GM19023 (cell line): ENCODE data around the gene LPCAT3.
"Not testable (repeated sequence)": the region's sequence is repeated elsewhere in the genome, so short reads cannot be mapped to it uniquely, and the experiment has no call there.

Source experiments
- ATAC-seq: cut with Tn5 transposase; IDR thresholded peaks from one replicate; pipeline ENCODE4 v1.9.1; 2021; ENCODE audit warnings: mild to moderate bottlenecking, moderate library complexity; ENCODE audit not compliant: unreplicated experiment

The LPCAT3 gene

GRCh38 chr12:7038591-7038990 is 20.3 kb upstream of the LPCAT3 start:
- ATAC-seq: no peak

GRCh38 chr12:7037411-7037810 is 19.1 kb upstream of the LPCAT3 start:
- not testable (repeated sequence) for ATAC-seq

GRCh38 chr12:7035463-7035862 is 17.2 kb upstream of the LPCAT3 start:
- ATAC-seq: no peak

- ATAC-seq: no peak
Measured at GRCh38 chr12:7034464-7034863, 16.2 kb upstream of the LPCAT3 start.

- ATAC-seq: no peak
Measured at GRCh38 chr12:7032990-7033389, 14.7 kb upstream of the LPCAT3 start.

GRCh38 chr12:7031306-7031705 is 13.0 kb upstream of the LPCAT3 start:
- no peak for ATAC-seq

- no peak for ATAC-seq
Measured at GRCh38 chr12:7026854-7027253, 8.6 kb upstream of the LPCAT3 start.

GRCh38 chr12:7023114-7023513 is 4.8 kb upstream of the LPCAT3 start:
- no peak for ATAC-seq

- ATAC-seq: no peak
Measured at GRCh38 chr12:7021956-7022355, 3.7 kb upstream of the LPCAT3 start.

- ATAC-seq: no peak
Measured at GRCh38 chr12:7019043-7019569, 830 bp upstream of the LPCAT3 start.

- peak; percentile 22 for ATAC-seq
Measured at GRCh38 chr12:7017870-7018349, 366 bp downstream of the LPCAT3 start.

GRCh38 chr12:7016958-7017571 is 1.2 kb downstream of the LPCAT3 start:
- ATAC-seq: no peak

GRCh38 chr12:7015555-7016370 is 2.5 kb downstream of the LPCAT3 start:
- ATAC-seq: no peak

GRCh38 chr12:7013101-7013500 is 5.2 kb downstream of the LPCAT3 start:
- no peak for ATAC-seq

- no peak for ATAC-seq
Measured at GRCh38 chr12:7012024-7012607, 6.2 kb downstream of the LPCAT3 start.

GRCh38 chr12:7011398-7011797 is 6.9 kb downstream of the LPCAT3 start:
- ATAC-seq: not testable (repeated sequence)

GRCh38 chr12:7009512-7009911 is 8.8 kb downstream of the LPCAT3 start:
- no peak for ATAC-seq

GRCh38 chr12:7008864-7009263 is 9.4 kb downstream of the LPCAT3 start:
- no peak for ATAC-seq

GRCh38 chr12:7006639-7007038 is 11.6 kb downstream of the LPCAT3 start:
- no peak for ATAC-seq

GRCh38 chr12:7005311-7005710 is 13.0 kb downstream of the LPCAT3 start:
- ATAC-seq: no peak

- ATAC-seq: no peak
Measured at GRCh38 chr12:7004840-7005239, 13.4 kb downstream of the LPCAT3 start.
